ENCODE measurements around the gene GARIN5A. TPM values are rescaled to one million over a fixed set of nuclear protein-coding genes. Genes with fewer than 3 reads are reported as not detected.

The GARIN5A gene
- total and polyA plus RNA-seq, 12 donors, result 0.54 to 26.3 (median 2.0) TPM; not detected in 1

- no peak overlapping the region for H3K27ac ChIP-seq
- no peaks in the 10 kb centered on the region for H3K36me3 ChIP-seq (replicated peaks in 1 of 2)
- 74 to 93% (median 78%) methylated on average over 1 to 7 of the region's 7 CpGs for WGBS, 4 donors
- intact Hi-C loops (cut with DNase I), result no loop called here
- peaks cover 21% of the 10 kb centered on the region for H3K27me3 ChIP-seq
- H3K4me3 ChIP-seq, result no peak overlapping the region
- TF ChIP-seq CTCF (IDR thresholded peaks at IDR 0.05), result no peak
- TF ChIP-seq POLR2A (IDR thresholded peaks at IDR 0.05), result no peak
- no peaks in the 10 kb centered on the region for H3K9me3 ChIP-seq (replicated peaks in 1 of 3)
- H3K4me1 ChIP-seq (replicated peaks in 1 of 2), result peaks cover 0 to 12% of the 10 kb centered on the region in 2 donors
- no peak for DNase-seq
Measured at GRCh38 chr19:50428772-50429463, 47.7 kb downstream of the GARIN5A start.

GRCh38 chr19:50427997-50428425, 48.6 kb downstream of the GARIN5A start:
- H3K36me3 ChIP-seq (replicated peaks in 1 of 2), result no peaks in the 10 kb centered on the region
- TF ChIP-seq POLR2A (IDR thresholded peaks at IDR 0.05) (no peak), CTCF (IDR thresholded peaks at IDR 0.05) (no peak)
- intact Hi-C loops (cut with DNase I), result no loop called here
- peak overlapping the region in 2 of 5 donors; percentile 59 to 78 for H3K27ac ChIP-seq
- peak; percentile 74 to 87 (median 86) for DNase-seq
- H3K27me3 ChIP-seq, result peaks cover 19% of the 10 kb centered on the region
- WGBS, 4 donors, result 3 to 15% (median 7%) methylated on average over 19 to 38 of the region's 38 CpGs; no CpG with 5 or more reads in 1 of the 4 donors
- H3K4me1 ChIP-seq (replicated peaks in 1 of 2), result peaks cover 0 to 12% of the 10 kb centered on the region in 2 donors
- no peaks in the 10 kb centered on the region for H3K9me3 ChIP-seq (replicated peaks in 1 of 3)
- peak overlapping the region in 1 of 4 donors; percentile 36 for H3K4me3 ChIP-seq

- Histone ChIP-seq H3K27me3 (peaks cover 14% of the 10 kb centered on the region), H3K27ac (peak overlapping the region in 2 of 5 donors; percentile 59 to 76), H3K9me3 (replicated peaks in 1 of 3) (no peaks in the 10 kb centered on the region), H3K4me3 (peak overlapping the region in 1 of 4 donors; percentile 36), H3K4me1 (replicated peaks in 1 of 2) (peaks cover 0 to 11% of the 10 kb centered on the region in 2 donors), H3K36me3 (replicated peaks in 1 of 2) (no peaks in the 10 kb centered on the region)
- TF ChIP-seq POLR2A (IDR thresholded peaks at IDR 0.05), result no peak
- no peak for TF ChIP-seq CTCF (IDR thresholded peaks at IDR 0.05)
- intact Hi-C loops (cut with DNase I), result no loop called here
- DNase-seq, result no peak
- 77 to 81% (median 79%) methylated on average over 24 to 26 of the region's 26 CpGs for WGBS, 4 donors
Measured at GRCh38 chr19:50427318-50427925, 49.2 kb downstream of the GARIN5A start.

- 60 to 89% (median 80%) methylated on average over 7 of the region's 7 CpGs for WGBS, 4 donors
Measured at GRCh38 chr19:50425581-50425980, 51.1 kb downstream of the GARIN5A start.

More at GRCh38 chr19:50425581-50425980, 51.1 kb downstream of the GARIN5A start:
- intact Hi-C loops (cut with DNase I), result no loop called here
- H3K4me1 ChIP-seq (replicated peaks in 1 of 2), result no peaks in the 10 kb centered on the region
- no peak overlapping the region for H3K27ac ChIP-seq
- peaks cover 13% of the 10 kb centered on the region for H3K27me3 ChIP-seq
- no peak for DNase-seq
- no peaks in the 10 kb centered on the region for H3K9me3 ChIP-seq (replicated peaks in 1 of 3)
- TF ChIP-seq CTCF (IDR thresholded peaks at IDR 0.05) (no peak), POLR2A (IDR thresholded peaks at IDR 0.05) (no peak)
- no peaks in the 10 kb centered on the region for H3K36me3 ChIP-seq (replicated peaks in 1 of 2)
- H3K4me3 ChIP-seq, result no peak overlapping the region

All from adrenal gland (tissue), 12 donors.